GM23248 (cell line): ENCODE results near the gene SPATS2.

ENCODE experiments used
- EZH2 ChIP-seq: fragments of 200-600 bp; sonication (generic); IDR thresholded peaks from 2 replicates; pipeline ENCODE4 v1.6.1; 2018; ENCODE audit warnings: antibody characterized with exemption, mild to moderate bottlenecking; ENCODE audit not compliant: insufficient read depth, poor library complexity, severe bottlenecking
- EZH2phosphoT487 ChIP-seq: fragments of 200-600 bp; sonication (generic); IDR thresholded peaks from 2 replicates; pipeline ENCODE4 v1.6.1; 2018; ENCODE audit warnings: antibody characterized with exemption, moderate library complexity, mild to moderate bottlenecking, low read depth; ENCODE audit not compliant: insufficient read depth

GRCh38 chr12:49325606-49326005, 41.7 kb upstream of the SPATS2 start:
- TF ChIP-seq EZH2 (no peak), EZH2phosphoT487 (no peak)
